Transverse colon (tissue), 4 donors: Measurements from ENCODE around the gene C20orf173. TPM values are rescaled to one million over a fixed set of nuclear protein-coding genes. Genes with fewer than 3 reads are reported as not detected.
A peak's percentile ranks its signal among the peaks of the same experiment; 100 is the strongest.

Experiments used
- DNase-seq: peaks from one replicate; pipeline ENCODE4 v3.0.0-alpha.2; 2019
- H3K27ac ChIP-seq, 4 donors: fragments of 200-600 bp; sonication (generic); 2 replicates each; pipeline ENCODE4 v1.5.1; 2016 to 2018; ENCODE audit warnings: inconsistent platforms in 4 of 4
- H3K27me3 ChIP-seq: fragments of 200-600 bp; sonication (generic); 2 replicates; pipeline ENCODE4 v1.5.1; 2017; ENCODE audit warnings: inconsistent platforms
- H3K36me3 ChIP-seq, 4 donors: fragments of 200-600 bp; sonication (generic); 2 replicates each; pipeline ENCODE4 v1.5.1; 2017 to 2019; ENCODE audit warnings: inconsistent platforms in 4 of 4
- H3K4me1 ChIP-seq, 4 donors: fragments of 200-600 bp; sonication (generic); 2 replicates each; pipeline ENCODE4 v1.5.1; 2017 to 2020; ENCODE audit warnings: inconsistent platforms in 4 of 4
- H3K4me3 ChIP-seq, 4 donors: fragments of 200-600 bp; sonication (generic); 1 replicate in 1 of 4; 2 replicates in 3 of 4; pipeline versions ENCODE4 v1.5.1 to v1.6.1; 2017 to 2019; ENCODE audit warnings: inconsistent platforms in 4 of 4
- H3K9me3 ChIP-seq, 2 donors: fragments of 200-600 bp; sonication (generic); 2 replicates each; pipeline ENCODE4 v1.5.1; 2017 to 2019; ENCODE audit warnings: inconsistent platforms in 2 of 2
- CTCF ChIP-seq, 5 experiments: fragments of 200-600 bp in 3 of 5; fragments of 450-650 bp in 2 of 5; sonication (generic) in 3 of 5; IDR thresholded peaks; 1 replicate in 2 of 5; 2 replicates in 3 of 5; pipeline ENCODE4 v1.5.1; 2016 to 2017; ENCODE audit warnings: antibody characterized with exemption in 5 of 5, inconsistent platforms in 3 of 5, mild to moderate bottlenecking in 2 of 5, moderate library complexity in 1 of 5
- EP300 ChIP-seq: sonication (generic); formaldehyde crosslinking; IDR thresholded peaks from one replicate; pipeline ENCODE4 v1.6.1; 2017; ENCODE audit warnings: antibody characterized with exemption, low read depth
- POLR2A ChIP-seq: fragments of 450-650 bp; IDR thresholded peaks from one replicate; pipeline ENCODE4 v1.6.1; 2016; ENCODE audit warnings: antibody characterized with exemption, mild to moderate bottlenecking, moderate library complexity
- POLR2AphosphoS5 ChIP-seq, 3 donors: sonication (generic); formaldehyde crosslinking; IDR thresholded peaks; one replicate each; pipeline ENCODE4 v1.6.1; 2016; ENCODE audit warnings: antibody characterized with exemption in 3 of 3
- WGBS, 2 donors: methylation state at CpG; one replicate each; pipeline ENCODE4 v1.1.5; 2018; ENCODE audit warnings: low coverage in 1 of 2; 5-methylcytosine and 5-hydroxymethylcytosine counted together
- in situ Hi-C, 4 donors: fragments of 200-750 bp; cut with MboI; loops; one replicate each; pipeline versions ENCODE4 v1.15.0 to v1.15.1; 2017; ENCODE audit warnings: low sequenced_read_pairs in 3 of 4, low pct_ligation_motif_present in 1 of 4, low pct_unique_long_range_greater_than_20kb in 1 of 4
- intact Hi-C: fragments of 100-400 bp; cut with DNase I; formaldehyde crosslinking; loops from one replicate; pipeline ENCODE4 v1.15.1; 2023; ENCODE audit warnings: low total_unique reads
- total RNA-seq, 4 donors: library from RNA; depleted of rRNA; stranded (reverse); fragments of >200 nt; gene quantifications; one replicate each; pipeline ENCODE4 v1.1.0, GENCODE V29; 2016

Gene C20orf173
- total RNA-seq, 4 donors from 2014 or later, result not detected

GRCh38 chr20:35561268-35561667 is 31.8 kb upstream of the C20orf173 start:
- TF ChIP-seq EP300 (no peak), CTCF (IDR thresholded peaks at IDR 0.05) (peak in 4 of 5 experiments; percentile 25 to 32 (median 27))
- peaks cover 0 to 6% (median 0%) of the 10 kb centered on the region in 4 donors for H3K4me1 ChIP-seq
- H3K36me3 ChIP-seq, result no peaks in the 10 kb centered on the region
- H3K4me3 ChIP-seq, result no peak overlapping the region
- no peak overlapping the region for H3K27ac ChIP-seq
- no peaks in the 10 kb centered on the region for H3K27me3 ChIP-seq
- intact Hi-C loops, result no loop called here
- 34% methylated on average over 5 of the region's 7 CpGs; no CpG with 5 or more reads in 1 of the 2 donors for WGBS, 2 donors
- H3K9me3 ChIP-seq, result no peaks in the 10 kb centered on the region
- DNase-seq, result peak; percentile 39
- in situ Hi-C loops, result no loop called here

- H3K4me1 ChIP-seq, result peaks cover 0 to 6% (median 0%) of the 10 kb centered on the region in 4 donors
- intact Hi-C loops (no loop called here), in situ Hi-C loops (no loop called here)
- no peak overlapping the region for H3K4me3 ChIP-seq
- H3K9me3 ChIP-seq, result no peaks in the 10 kb centered on the region
- no peaks in the 10 kb centered on the region for H3K36me3 ChIP-seq
- no peaks in the 10 kb centered on the region for H3K27me3 ChIP-seq
- TF ChIP-seq POLR2A, result no peak
- no peak for TF ChIP-seq CTCF (IDR thresholded peaks at IDR 0.05)
- no peak for TF ChIP-seq EP300
- TF ChIP-seq POLR2AphosphoS5 (IDR thresholded peaks at IDR 0.05), result no peak
- 65% methylated on average over 10 of the region's 10 CpGs; no CpG with 5 or more reads in 1 of the 2 donors for WGBS, 2 donors
- no peak overlapping the region for H3K27ac ChIP-seq
- no peak for DNase-seq
Observed at GRCh38 chr20:35560541-35560940, 31.1 kb upstream of the C20orf173 start.

GRCh38 chr20:35560105-35560511 is 30.7 kb upstream of the C20orf173 start:
- Histone ChIP-seq H3K36me3 (no peaks in the 10 kb centered on the region), H3K4me3 (no peak overlapping the region), H3K27me3 (no peaks in the 10 kb centered on the region), H3K9me3 (no peaks in the 10 kb centered on the region), H3K27ac (no peak overlapping the region), H3K4me1 (peaks cover 0 to 6% (median 0%) of the 10 kb centered on the region in 4 donors)
- in situ Hi-C loops (no loop called here), intact Hi-C loops (no loop called here)
- WGBS, 2 donors, result 57% methylated on average over 18 of the region's 18 CpGs; no CpG with 5 or more reads in 1 of the 2 donors
- no peak for TF ChIP-seq EP300
- peak in 1 of 3 donors; percentile 20 for TF ChIP-seq POLR2AphosphoS5 (IDR thresholded peaks at IDR 0.05)
- TF ChIP-seq POLR2A, result no peak
- no peak for TF ChIP-seq CTCF (IDR thresholded peaks at IDR 0.05)
- DNase-seq, result peak; percentile 73

DNA sequence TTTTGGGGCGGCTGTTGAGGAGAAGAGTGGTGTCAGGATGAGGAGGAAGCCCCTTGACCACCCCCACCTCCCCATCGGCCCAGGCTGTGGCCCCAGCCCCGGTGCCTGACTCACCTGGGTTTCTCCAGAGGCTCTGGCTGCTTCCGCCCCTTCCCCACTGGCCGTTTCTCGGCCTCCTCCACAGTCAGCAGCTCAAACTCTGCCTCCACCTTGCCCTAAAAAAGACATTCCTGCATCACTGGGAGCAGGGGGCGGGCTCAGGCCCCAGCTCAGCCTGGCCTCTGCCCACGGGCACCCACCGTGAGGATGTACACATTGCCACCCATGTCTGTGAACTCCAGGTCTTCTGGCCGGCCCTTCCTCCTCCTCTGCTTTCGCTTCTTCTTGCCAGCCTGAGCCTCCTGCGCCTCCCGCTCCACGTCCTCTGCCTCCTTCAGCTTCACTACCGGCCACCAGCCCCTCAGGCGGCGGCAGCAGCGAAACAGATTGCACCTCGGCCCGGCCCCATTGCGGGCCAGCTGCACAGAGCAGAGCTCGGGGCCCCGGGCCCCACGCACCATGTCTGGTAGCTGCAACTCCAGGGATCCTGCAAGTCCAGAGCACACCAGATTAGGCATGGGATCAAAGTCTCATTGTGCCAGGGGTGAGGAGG is 29.7 kb upstream of the C20orf173 start:
- no peaks in the 10 kb centered on the region for H3K27me3 ChIP-seq
- intact Hi-C loops, result no loop called here
- H3K27ac ChIP-seq, result no peak overlapping the region
- no peaks in the 10 kb centered on the region for H3K9me3 ChIP-seq
- H3K4me3 ChIP-seq, result no peak overlapping the region
- TF ChIP-seq POLR2A, result no peak
- no peak for TF ChIP-seq POLR2AphosphoS5 (IDR thresholded peaks at IDR 0.05)
- no peak for TF ChIP-seq CTCF (IDR thresholded peaks at IDR 0.05)
- no peak for TF ChIP-seq EP300
- in situ Hi-C loops, result no loop called here
- H3K36me3 ChIP-seq, result no peaks in the 10 kb centered on the region
- DNase-seq, result no peak
- H3K4me1 ChIP-seq, result peaks cover 0 to 6% (median 0%) of the 10 kb centered on the region in 4 donors
- 89 to 90% methylated on average over 6 to 24 of the region's 24 CpGs for WGBS, 2 donors
